Inflammatory macrophage treated with lipopolysaccharide for 4 hours (primary cell): Measurements from ENCODE around the gene PI4KA.
"Not testable (repeated sequence)": the region's sequence is repeated elsewhere in the genome, so short reads cannot be mapped to it uniquely, and the experiment has no call there.

Experiments
- DNase-seq: peaks from one replicate; pipeline ENCODE4 v3.0.0-alpha.2; 2020

Gene PI4KA

DNA sequence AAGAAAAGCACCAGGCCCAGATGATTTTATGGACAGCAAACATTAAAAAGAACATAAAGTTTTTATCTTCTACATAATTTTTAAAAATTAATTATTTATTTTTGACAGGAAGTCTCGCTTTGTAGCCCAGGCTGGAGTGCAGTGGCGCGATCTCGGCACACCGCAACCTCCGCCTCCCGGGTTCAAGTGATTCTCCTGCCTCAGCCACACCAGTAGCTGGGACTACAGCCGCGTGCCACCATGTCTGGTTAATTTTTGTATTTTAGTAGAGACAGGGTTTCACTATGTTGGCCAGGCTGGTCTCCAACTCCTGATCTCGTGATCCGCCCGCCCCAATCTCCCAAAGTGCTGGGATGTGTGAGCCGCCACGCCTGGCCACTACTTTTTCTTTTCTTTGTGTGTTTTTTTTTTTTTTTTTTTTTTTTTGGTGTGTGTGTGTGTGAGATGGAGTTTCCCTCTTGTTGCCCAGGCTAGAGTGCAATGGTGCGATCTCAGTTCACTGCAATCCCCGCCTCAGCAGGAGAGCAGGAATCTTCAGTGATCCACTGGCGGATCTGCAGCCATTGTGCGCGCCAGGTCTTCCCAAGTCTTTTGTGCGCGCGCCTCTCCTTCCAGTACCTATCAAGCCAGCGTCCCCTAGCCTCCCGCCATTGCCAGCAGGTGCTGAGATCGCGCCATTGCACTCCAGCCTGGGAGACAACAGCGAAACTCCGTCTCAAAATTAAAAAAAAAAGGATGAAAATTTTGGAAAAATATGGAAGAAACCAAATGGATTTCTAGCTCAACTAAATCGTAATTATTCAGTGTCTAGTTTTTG, 171.0 kb downstream of the PI4KA start:
- not testable (repeated sequence) for DNase-seq

DNA sequence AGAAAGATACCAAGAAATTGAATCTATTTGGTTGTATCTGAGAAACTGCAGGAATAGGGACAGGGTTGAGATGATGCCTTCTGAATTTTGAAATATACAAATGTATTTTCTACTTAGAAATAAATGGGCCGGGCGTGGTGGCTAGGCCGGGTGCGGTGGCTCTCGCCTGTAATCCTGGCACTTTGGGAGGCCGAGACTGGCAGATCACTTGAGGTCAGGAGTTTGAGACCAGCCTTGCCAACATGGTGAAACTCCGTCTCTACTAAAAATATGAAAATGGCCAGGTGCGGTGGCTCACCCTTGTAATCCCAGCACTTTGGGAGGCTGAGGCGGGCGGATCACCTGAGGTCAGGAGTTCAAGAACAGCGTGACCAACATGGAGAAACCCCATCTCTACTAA, 172.8 kb downstream of the PI4KA start:
- not testable (repeated sequence) for DNase-seq

DNA sequence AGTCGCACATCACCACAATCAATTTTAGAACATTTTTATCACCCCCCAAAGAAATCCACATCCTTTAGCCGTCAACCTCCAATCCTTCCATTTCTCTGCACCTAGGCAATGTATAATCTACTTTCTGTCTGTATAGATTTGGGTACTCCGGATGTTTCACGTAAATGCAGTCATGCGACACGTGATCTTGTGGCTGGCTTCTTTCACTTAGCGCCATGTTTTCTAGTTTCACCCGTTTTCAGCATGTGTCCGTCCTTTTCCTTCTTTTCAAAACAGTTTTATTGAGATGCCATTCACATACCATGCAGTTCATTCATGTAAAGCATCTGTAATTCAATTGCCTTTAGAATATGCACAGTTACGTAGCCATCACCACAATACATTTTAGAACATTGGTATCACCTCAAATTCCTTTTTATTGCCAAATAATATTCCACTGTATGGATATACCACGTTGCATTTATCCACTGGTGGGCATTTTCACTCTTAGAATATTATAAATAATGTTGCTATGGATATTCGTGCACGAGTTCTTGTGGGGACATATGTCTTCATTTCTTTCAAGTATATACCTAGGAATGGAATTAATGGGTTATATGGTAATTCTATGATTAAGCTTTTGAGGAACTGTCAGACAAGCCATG, 179.7 kb downstream of the PI4KA start:
- DNase-seq = not testable (repeated sequence)

GRCh38 chr22:20677684-20678242, 180.8 kb downstream of the PI4KA start:
- DNase-seq = no peak

- not testable (repeated sequence) for DNase-seq
These were observed 183.0 kb downstream of the PI4KA start for GRCh38 chr22:20675613-20676012.

DNA sequence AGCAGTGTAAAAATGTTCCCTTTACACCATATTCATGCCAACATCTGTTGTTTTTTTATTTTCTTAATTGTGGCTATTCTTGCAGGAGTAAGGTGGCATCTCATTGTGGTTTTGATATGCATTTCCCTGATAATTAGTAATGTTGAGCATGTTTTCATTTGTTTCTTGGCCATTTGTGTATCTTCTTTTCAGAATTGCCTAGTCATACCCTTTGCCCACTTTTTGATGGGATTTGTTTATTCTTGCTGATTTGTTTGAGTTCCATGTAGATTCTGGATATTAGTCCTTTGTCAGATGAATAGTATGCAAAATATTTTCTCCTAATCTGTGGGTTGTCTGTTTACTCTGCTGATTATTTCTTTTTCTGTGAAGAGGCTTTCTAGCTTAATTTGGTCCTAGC, 183.6 kb downstream of the PI4KA start:
- no peak for DNase-seq

- DNase-seq = no peak
These were observed 185.1 kb downstream of the PI4KA start for GRCh38 chr22:20673295-20674195.

DNA sequence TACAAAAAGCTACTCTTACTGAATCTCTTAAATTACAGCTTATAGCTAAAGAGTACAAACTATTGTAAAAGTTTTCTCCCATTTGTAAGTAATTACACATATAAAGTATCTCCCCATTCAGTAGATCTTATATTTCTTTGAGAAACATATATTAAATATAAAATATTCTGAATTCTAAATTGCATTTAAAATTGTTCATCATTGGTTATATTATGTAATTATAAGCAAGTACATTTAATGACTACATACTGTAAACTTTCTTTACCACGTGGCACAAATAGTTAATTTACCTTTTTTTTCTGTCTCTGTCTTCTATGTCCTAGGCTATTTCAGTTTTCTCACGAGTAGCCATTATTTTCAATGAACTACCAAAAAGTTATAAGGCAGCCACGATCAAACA, 185.9 kb downstream of the PI4KA start:
- DNase-seq = no peak

DNA sequence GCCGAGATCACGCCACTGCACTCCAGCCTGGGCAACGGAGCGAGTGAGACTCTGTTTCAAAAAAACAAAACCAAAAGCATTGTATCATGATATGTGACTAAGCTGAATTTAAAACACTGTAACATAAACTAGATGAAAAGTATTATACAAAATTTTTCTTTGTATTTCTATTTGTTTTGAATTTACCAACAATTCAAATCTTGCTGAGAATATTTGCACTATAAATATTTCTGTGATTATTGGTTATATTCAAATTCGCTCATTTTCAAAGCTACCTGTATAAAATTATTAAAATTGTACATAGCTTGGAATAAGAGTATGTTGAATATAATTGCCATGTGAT, 186.6 kb downstream of the PI4KA start:
- no peak for DNase-seq

- DNase-seq = no peak
These were observed 187.1 kb downstream of the PI4KA start for GRCh38 chr22:20671409-20672081.

DNA sequence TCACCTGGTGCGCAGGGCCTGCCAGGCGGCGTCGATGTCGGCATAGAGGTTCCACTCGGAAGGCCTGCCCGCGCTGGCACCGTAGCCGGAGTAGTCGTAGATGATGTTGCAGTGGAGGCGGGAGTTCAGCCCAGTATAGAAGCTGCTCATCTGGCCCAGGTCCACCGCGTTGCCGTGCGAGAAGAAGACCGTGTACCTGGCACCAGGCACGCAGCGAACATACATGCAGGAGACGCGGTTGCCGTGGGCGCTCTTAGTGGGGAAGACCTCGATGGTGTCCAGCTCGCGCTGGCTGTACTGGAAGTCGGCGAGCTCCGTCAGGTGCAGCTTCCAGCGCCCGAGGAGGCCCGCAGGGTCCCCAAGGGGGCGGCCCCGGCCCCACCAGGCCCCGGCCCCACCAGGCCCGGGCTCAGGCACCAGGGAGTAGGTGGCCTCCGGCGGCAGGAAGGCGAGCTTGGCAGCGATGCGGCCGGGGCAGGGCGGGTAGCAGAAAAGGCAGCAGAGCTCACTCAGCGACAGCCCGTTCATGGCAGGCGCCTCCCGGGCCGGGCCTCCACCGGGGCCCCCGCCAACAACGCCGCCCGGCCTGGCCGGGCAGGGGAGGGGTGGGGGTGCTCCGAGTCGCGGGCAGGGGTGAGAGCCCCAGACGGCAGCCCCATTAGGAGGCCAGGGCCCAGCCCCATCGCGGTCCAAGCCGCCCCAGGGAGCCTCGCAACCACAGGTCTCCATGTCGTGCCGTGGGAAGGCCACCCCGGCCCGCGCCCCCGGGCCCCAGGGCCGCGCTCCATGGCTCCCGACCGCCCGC, 188.0 kb downstream of the PI4KA start:
- DNase-seq = not testable (repeated sequence)

DNA sequence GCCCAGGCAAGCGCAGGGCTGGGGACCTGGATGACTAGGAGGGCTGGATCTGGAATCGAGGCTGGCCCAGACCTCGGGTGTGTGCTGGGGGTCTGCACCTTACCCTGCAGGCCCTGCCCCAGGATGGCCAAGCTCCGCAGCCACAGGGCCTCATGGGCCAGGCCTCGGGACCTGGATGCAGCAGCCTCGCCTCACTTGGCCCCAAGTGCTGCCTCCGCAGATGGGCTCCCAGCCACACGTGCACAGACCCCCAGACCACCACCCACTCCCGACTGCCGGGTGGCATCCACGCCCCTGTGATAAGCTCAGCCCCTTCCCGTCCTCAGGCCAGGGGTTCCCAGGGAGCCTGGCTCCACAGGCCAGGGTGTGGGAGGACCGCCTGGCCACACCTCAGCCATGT, 188.7 kb downstream of the PI4KA start:
- DNase-seq = not testable (repeated sequence)

DNA sequence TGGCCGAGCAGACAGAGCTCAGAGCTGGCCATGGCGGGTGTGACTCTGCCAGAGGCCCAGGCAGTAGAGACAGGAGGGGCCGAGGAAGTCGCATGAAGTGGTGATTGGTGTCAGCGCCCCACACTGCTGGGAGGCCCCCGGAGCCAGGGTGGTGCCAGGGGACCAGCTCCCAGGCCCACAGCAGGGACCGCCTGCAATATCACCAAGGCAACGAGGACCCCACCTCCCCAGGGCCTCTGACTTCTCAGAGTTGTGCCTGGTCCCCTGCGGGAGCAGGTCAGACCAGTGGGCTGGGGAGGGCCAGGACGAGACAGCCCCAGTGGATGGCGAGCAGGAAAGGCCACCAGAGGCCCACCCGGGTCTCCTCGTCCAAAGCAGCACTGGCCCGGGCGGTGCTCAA, 189.1 kb downstream of the PI4KA start:
- not testable (repeated sequence) for DNase-seq

- DNase-seq = not testable (repeated sequence)
These were observed 189.8 kb downstream of the PI4KA start for GRCh38 chr22:20668769-20669168.

DNA sequence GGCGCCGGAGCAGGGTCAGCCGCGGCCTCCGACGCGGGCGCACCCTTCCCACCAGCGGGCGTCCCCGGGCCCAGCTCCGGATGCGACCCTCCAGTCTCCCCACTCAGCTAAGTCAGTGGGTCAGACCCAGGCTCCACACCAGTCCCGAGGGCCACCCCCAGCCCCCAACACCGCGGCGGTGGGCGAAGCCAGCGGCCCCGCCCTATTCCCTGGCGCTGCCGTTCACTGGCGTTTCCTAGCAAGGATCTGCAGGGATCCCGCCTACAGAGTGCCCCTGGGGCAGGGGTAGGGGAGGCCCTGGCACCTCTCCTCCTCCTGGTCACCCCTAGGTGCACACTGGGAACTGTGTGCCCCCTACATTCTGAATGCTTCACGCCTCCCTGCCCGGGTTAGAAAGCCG, 190.4 kb downstream of the PI4KA start:
- DNase-seq = not testable (repeated sequence)

GRCh38 chr22:20667548-20667947, 191.1 kb downstream of the PI4KA start:
- not testable (repeated sequence) for DNase-seq

DNA sequence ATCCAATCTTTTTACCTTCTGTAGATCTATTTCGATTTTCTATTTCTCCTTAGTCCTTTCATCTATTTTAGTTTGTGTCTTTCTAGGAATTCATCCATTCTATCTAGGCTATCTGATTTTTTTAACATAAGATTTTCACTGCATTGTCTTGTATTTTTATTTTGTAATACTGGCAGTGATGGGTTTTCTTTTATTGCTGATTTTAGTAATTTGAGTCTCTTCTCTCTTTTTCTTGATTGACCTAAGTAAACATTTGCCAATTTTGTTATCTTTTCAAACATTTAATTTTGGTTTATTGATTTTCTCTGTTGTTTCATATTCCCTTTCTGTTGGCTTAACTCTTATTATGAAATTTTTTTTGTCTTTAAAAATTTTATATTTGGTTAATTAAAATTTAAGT, 192.1 kb downstream of the PI4KA start:
- DNase-seq = no peak

- no peak for DNase-seq
These were observed 194.0 kb downstream of the PI4KA start for GRCh38 chr22:20664594-20664959.

GRCh38 chr22:20663941-20664593, 194.5 kb downstream of the PI4KA start:
- DNase-seq = no peak

- no peak for DNase-seq
These were observed 195.3 kb downstream of the PI4KA start for GRCh38 chr22:20663137-20663828.
